Uterus (tissue), 4 donors: ENCODE data around the gene UGT1A3. TPM values are rescaled to one million over a fixed set of nuclear protein-coding genes. Genes with fewer than 3 reads are reported as not detected.
A peak's percentile ranks its signal among the peaks of the same experiment; 100 is the strongest.

Experiments used
- DNase-seq, 2 donors: peaks; one replicate each; pipeline ENCODE4 v3.0.0-alpha.2; 2019 to 2020
- H3K27ac ChIP-seq, 2 donors: fragments of 200-600 bp; sonication (generic); 1 replicate in 1 of 2; 2 replicates in 1 of 2; pipeline ENCODE4 v1.5.1; 2016 to 2018
- H3K27me3 ChIP-seq, 2 donors: fragments of 200-600 bp; sonication (generic); one replicate each; pipeline ENCODE4 v1.5.1; 2018 to 2019; ENCODE audit warnings: control low read depth in 1 of 2
- H3K36me3 ChIP-seq, 2 donors: fragments of 200-600 bp; sonication (generic); one replicate each; pipeline ENCODE4 v1.5.1; 2019; ENCODE audit warnings: control low read depth in 1 of 2
- H3K4me1 ChIP-seq, 2 donors: fragments of 200-600 bp; sonication (generic); one replicate each; pipeline ENCODE4 v1.5.1; 2018 to 2019; ENCODE audit warnings: control low read depth in 1 of 2
- H3K4me3 ChIP-seq, 2 donors: fragments of 200-600 bp; sonication (generic); 1 replicate in 1 of 2; 2 replicates in 1 of 2; pipeline ENCODE4 v1.5.1; 2018 to 2019; ENCODE audit warnings: mild to moderate bottlenecking in 1 of 2
- H3K9me3 ChIP-seq, 2 donors: fragments of 200-600 bp; sonication (generic); one replicate each; pipeline ENCODE4 v1.5.1; 2019; ENCODE audit warnings: control low read depth in 1 of 2
- POLR2A ChIP-seq, 2 donors: fragments of 450-650 bp; IDR thresholded peaks; one replicate each; pipeline ENCODE4 v1.6.1; 2016; ENCODE audit warnings: antibody characterized with exemption in 2 of 2, mild to moderate bottlenecking in 1 of 2, moderate library complexity in 1 of 2
- intact Hi-C: fragments of 100-400 bp; cut with DNase I; formaldehyde crosslinking; loops from one replicate; pipeline ENCODE4 v1.15.1; 2023; ENCODE audit warnings: low total_unique reads
- total RNA-seq, 4 donors: library from RNA; depleted of rRNA in 3 of 4; stranded (reverse); fragments of >200 nt in 3 of 4; gene quantifications; one replicate each; pipeline versions ENCODE4 v1.1.0 to v1.2.4, GENCODE V29; 2014 to 2023
- TF ChIP-seq, protein P1 (sequence below), 4 experiments: fragments of 200-600 bp in 2 of 4; fragments of 450-650 bp in 2 of 4; sonication (generic) in 2 of 4; IDR thresholded peaks; one replicate each; pipeline ENCODE4 v1.5.1; 2016 to 2019; ENCODE audit warnings: antibody characterized with exemption in 4 of 4, mild to moderate bottlenecking in 2 of 4, moderate library complexity in 1 of 4
- donor health status: DM: yes; HTN: yes; CAD: no.

Gene UGT1A3
- total RNA-seq, 4 donors from 2014 or later: not detected

DNA sequence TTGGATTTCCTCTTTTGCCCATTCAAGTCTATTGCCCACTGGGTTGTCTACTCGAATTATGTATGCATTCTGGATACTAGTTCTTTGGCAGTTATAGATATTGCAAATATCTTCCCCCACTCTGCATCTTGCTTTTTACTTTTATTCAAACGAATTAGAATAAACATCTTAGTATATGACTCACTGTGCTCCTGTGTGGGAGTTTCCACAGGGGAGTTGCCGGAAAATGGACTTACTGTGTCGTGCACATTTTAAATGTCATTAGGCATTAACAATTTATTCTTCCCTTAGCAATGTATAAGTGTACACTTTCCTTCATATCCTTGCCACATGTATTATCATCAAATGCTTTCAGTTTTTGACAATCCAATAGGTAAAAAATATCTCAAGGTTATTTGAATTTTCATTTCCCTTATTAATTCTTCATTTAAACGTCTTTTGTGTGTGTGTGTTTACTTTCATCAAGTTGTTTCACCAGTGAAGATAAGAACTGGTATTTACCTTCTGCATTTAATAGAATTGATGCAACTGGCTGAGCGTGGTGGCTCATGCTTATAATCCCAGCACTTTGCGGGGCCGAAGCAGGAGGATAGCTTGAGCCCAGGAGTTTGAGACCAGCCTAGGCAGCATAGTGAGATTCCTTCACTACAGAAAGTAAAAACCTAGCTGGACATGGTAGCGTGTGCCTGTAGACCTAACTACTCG lies 20.8 kb upstream of the UGT1A3 start:
- TF ChIP-seq, protein P1, sequence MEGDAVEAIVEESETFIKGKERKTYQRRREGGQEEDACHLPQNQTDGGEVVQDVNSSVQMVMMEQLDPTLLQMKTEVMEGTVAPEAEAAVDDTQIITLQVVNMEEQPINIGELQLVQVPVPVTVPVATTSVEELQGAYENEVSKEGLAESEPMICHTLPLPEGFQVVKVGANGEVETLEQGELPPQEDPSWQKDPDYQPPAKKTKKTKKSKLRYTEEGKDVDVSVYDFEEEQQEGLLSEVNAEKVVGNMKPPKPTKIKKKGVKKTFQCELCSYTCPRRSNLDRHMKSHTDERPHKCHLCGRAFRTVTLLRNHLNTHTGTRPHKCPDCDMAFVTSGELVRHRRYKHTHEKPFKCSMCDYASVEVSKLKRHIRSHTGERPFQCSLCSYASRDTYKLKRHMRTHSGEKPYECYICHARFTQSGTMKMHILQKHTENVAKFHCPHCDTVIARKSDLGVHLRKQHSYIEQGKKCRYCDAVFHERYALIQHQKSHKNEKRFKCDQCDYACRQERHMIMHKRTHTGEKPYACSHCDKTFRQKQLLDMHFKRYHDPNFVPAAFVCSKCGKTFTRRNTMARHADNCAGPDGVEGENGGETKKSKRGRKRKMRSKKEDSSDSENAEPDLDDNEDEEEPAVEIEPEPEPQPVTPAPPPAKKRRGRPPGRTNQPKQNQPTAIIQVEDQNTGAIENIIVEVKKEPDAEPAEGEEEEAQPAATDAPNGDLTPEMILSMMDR (IDR thresholded peaks at IDR 0.05): no peak
- no peak for TF ChIP-seq POLR2A (IDR thresholded peaks at IDR 0.05)
- H3K4me1 ChIP-seq: no peaks in the 10 kb centered on the region
- H3K4me3 ChIP-seq: no peak overlapping the region
- H3K9me3 ChIP-seq: no peaks in the 10 kb centered on the region
- H3K27ac ChIP-seq: no peak overlapping the region
- H3K36me3 ChIP-seq: no peaks in the 10 kb centered on the region
- no peaks in the 10 kb centered on the region for H3K27me3 ChIP-seq
- intact Hi-C loops: no loop called here
- DNase-seq: no peak

DNA sequence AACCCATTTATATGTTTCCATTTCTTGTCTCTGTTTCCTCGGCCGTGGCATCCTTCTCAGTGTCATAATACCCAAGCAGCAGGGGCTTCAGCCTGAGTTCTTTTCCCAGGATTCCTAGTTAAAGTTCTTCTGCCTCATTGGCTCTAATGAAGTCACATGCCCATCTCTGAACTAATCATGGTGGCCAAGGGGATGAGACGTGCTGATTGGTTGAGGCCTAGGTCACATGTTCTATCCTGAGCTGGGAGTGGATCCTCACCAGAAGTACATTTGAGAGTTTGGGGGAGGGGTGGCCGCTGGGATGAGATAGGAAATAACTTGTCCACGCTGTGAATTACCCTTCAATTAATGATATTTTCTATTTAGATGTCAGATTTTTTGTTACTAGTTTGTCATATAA lies 19.9 kb upstream of the UGT1A3 start:
- no peaks in the 10 kb centered on the region for H3K4me1 ChIP-seq
- no peaks in the 10 kb centered on the region for H3K9me3 ChIP-seq
- TF ChIP-seq, protein P1 (IDR thresholded peaks at IDR 0.05): no peak
- TF ChIP-seq POLR2A (IDR thresholded peaks at IDR 0.05): no peak
- H3K36me3 ChIP-seq: no peaks in the 10 kb centered on the region
- no peak overlapping the region for H3K4me3 ChIP-seq
- DNase-seq: no peak
- no peak overlapping the region for H3K27ac ChIP-seq
- no peaks in the 10 kb centered on the region for H3K27me3 ChIP-seq
- intact Hi-C loops: no loop called here

DNA sequence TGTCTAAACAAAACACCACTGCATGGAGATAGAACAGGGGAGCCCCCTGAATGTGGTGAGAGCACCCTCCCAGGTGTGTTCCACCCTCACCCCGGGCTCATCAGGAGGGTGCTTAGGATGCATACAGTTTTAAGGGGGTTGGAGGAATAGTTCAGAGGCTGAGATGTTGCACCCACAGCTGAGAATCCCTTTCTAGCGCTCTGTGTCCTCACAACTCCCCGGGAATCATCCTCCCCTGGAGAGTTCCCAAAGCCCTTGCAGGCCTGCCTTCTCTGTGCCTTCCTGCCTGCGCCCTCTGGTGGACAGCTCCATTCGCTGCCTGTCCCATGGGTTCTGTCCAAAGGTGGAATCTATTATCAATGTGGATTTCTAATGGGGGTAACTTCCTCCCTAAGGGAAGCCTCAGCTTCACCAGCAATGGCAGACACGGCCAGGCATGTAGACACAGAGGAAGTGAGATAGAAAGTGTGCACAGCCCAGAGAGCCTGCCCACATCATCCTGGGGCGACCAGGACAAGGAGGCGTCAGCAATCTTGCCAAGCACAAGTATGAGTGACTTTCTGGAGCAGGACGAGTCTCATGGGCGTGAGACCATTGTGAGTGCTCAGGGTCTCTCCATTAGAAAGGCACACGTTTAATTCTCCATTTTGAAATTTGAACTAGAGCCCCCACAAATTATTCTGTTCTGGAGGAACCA lies 17.4 kb upstream of the UGT1A3 start:
- intact Hi-C loops: no loop called here
- TF ChIP-seq, protein P1 (IDR thresholded peaks at IDR 0.05): peak; percentile 28 to 35 (median 29)
- no peak for TF ChIP-seq POLR2A (IDR thresholded peaks at IDR 0.05)
- DNase-seq: peak; percentile 23 to 28

DNA sequence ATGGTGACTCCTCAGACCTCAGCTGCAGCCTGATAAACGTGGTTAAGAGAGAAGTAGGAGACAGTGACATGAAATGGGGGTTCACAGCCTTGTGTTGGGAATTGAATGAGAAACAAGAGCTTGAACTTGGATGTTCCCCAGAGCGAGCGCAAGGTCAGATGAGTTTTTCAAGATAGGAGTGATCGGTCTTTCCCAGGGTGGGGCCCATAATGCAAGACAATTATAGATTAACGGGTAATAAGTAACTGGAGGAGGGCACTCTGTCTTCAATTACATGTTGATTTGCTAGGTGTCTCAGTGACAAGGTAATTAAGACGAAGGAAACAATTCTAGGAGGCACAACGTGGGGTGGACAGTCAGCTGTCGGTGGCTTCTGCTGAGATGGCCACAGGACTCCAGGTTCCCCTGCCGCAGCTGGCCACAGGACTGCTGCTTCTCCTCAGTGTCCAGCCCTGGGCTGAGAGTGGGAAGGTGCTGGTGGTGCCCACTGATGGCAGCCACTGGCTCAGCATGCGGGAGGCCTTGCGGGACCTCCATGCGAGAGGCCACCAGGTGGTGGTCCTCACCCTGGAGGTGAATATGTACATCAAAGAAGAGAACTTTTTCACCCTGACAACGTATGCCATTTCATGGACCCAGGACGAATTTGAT lies 16.1 kb upstream of the UGT1A3 start, which contains the start of gene UGT1A5:
Gene UGT1A5, plus strand, starts transcription at position 297 of the 651 bp plus-strand sequence. Its CDS starts 85 bp downstream, at position 382.
- intact Hi-C loops: no loop called here
- no peak within 1 kb of the TSS for H3K27ac ChIP-seq
- H3K4me3 ChIP-seq: no peak within 1 kb of the TSS
- TF ChIP-seq POLR2A (IDR thresholded peaks at IDR 0.05): no peak
- TF ChIP-seq, protein P1 (IDR thresholded peaks at IDR 0.05): no peak
- no peaks in the 10 kb centered on the region for H3K27me3 ChIP-seq
- no peaks in the 10 kb centered on the region for H3K9me3 ChIP-seq
- DNase-seq: no peak
- H3K4me1 ChIP-seq: no peaks in the 10 kb centered on the region
- no peaks in the 10 kb centered on the region for H3K36me3 ChIP-seq

More for the DNA sequence above, 17.4 kb upstream of the UGT1A3 start:
- Histone ChIP-seq H3K36me3 (no peaks in the 10 kb centered on the region), H3K9me3 (no peaks in the 10 kb centered on the region), H3K27ac (no peak overlapping the region), H3K4me3 (no peak overlapping the region), H3K27me3 (no peaks in the 10 kb centered on the region), H3K4me1 (no peaks in the 10 kb centered on the region)

DNA sequence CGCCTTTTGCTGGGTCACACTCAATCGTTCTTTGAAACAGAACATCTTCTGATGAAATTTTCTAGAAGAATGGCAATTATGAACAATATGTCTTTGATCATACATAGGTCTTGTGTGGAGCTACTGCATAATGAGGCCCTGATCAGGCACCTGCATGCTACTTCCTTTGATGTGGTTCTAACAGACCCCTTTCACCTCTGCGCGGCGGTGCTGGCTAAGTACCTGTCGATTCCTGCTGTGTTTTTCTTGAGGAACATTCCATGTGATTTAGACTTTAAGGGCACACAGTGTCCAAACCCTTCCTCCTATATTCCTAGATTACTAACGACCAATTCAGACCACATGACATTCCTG lies 15.6 kb upstream of the UGT1A3 start:
- intact Hi-C loops: no loop called here
- DNase-seq: no peak
- no peak overlapping the region for H3K4me3 ChIP-seq
- no peak for TF ChIP-seq POLR2A (IDR thresholded peaks at IDR 0.05)
- TF ChIP-seq, protein P1 (IDR thresholded peaks at IDR 0.05): no peak
- H3K27ac ChIP-seq: no peak overlapping the region
- no peaks in the 10 kb centered on the region for H3K27me3 ChIP-seq
- no peaks in the 10 kb centered on the region for H3K4me1 ChIP-seq
- no peaks in the 10 kb centered on the region for H3K9me3 ChIP-seq
- no peaks in the 10 kb centered on the region for H3K36me3 ChIP-seq
